ENCODE measurements around the gene REG3G.
"Not testable (repeated sequence)": the region's sequence is repeated elsewhere in the genome, so short reads cannot be mapped to it uniquely, and the experiment has no call there.

REG3G gene

DNA sequence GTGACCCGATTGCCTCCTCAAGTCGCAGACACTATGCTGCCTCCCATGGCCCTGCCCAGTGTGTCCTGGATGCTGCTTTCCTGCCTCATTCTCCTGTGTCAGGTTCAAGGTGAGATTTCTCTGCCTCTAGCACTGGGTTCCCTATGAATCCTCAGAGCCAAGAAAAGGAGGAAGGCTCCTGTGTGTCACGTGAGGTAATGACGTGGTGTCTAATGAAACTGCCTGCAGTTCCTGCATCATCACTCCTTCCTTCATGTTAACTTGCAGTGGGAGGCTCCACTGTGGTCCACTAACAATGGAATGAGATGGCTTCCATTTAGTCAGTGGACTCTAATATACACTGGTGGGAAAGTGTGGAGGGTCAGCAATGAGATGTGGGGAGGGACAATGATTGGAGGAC, 559 bp downstream of the REG3G start:
- no peak for DNase-seq

DNA sequence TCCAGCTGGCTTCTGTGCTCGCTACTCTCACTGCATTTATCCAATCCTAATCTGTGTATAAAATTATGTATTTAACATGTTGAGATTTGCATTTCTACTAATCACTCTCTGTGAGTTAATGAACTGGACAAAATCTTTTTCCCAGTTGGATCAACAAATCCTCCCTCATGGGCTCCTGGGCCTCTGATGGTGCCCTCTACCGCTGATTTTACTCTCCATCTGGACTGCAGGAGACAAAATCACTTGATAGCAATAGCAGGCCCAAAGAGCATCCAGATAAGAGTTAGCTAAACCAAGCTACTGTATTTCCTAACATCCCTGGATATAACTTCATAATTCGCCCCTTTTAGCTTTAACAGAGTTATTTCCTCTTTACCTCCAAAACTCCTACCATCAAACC, 14.4 kb downstream of the REG3G start:
- DNase-seq = no peak

DNA sequence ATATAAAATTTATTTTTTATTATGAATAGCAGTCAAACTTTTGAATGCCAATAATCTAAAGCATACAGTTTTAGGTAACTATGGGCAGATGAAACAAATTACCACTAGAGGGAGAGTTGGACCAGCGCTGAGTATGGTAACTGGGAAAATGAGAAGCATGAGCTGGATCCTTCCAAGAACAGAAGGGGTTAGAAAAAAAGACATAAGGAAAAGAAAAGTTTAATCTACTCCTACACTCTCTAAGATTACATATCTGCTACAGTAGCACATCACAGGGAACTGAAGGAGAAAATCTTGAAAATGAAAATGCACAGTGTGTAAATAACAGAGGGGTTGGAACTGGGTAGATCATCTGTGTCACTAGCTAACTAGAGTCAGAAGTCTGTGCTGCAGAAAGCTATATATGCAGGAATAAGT, 15.5 kb downstream of the REG3G start:
- DNase-seq = no peak

DNA sequence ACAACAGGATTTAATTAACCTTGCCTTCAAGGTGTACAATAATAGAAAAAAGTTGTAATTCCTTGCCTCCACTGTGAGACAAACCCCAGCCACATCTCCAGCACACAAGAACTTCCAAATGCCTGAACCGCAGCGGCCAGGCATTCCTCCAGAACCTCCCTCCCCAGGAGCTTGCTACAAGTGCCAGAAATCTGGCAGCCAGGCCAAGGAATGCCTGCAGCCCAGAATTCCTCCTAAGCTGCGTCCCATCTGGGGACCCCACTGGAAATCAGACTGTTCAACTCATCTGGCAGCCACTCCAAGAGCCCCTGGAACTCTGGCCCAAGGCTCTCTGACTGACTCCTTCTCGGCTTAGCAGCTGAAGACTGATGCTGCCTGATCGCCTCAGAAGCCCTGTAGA, 28.0 kb downstream of the REG3G start:
- DNase-seq = not testable (repeated sequence)

DNA sequence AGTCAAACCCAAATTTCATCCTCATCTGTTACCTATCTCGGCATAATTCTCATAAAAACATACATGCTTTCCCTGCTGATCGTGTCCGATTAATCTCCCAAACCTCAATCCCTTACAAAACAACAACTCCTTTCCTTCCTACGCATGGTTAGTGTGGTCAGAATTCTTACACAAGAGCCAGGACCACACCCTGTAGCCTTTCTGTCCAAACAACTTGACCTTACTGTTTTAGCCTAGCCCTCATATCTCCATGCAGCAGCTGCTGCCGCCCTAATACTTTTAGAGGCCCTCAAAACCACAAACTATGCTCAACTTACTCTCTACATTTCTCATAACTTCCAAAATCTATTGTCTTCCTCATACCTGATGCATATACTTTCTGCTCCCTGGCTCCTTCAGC, 29.3 kb downstream of the REG3G start:
- not testable (repeated sequence) for DNase-seq

- no peak for DNase-seq
Measured at GRCh38 chr2:79065201-79065600, 39.7 kb downstream of the REG3G start.

GRCh38 chr2:79071078-79071477, 45.6 kb downstream of the REG3G start:
- no peak for DNase-seq

All from activated CD4-positive, CD25-positive, alpha-beta regulatory T cell (primary cell).